A673 (cell line): ENCODE measurements around the gene CDHR2. TPM values are rescaled to one million over a fixed set of nuclear protein-coding genes. Genes with fewer than 3 reads are reported as not detected.

Source experiments
- BruUV-seq: library from RNA; stranded (reverse); fragments of 400-500 nt; replicated peaks from 2 replicates; lab custom pipeline; 2021; lab: Mats Ljungman, UMichigan
- CTCF ChIA-PET: fragments of 300-600 bp; sonication (Branson Sonifier 250); formaldehyde crosslinking; loops from one replicate; lab custom pipeline; 2022; ENCODE audit warnings: antibody characterized with exemption; lab: Charles Lee
- POLR2A ChIA-PET: fragments of 300-600 bp; sonication (Branson Sonifier 250); formaldehyde crosslinking; loops from one replicate; lab custom pipeline; 2022; ENCODE audit warnings: antibody characterized with exemption; ENCODE audit not compliant: low non-redundant PET; lab: Charles Lee
- DNase-seq: peaks from one replicate; pipeline ENCODE4 v3.0.0-alpha.2; 2015; ENCODE audit warnings: low spot score
- H3K27ac ChIP-seq: fragments of 200-600 bp; sonication (generic); 2 replicates; pipeline ENCODE4 v1.5.1; 2016; ENCODE audit warnings: mixed run types, low read depth, mild to moderate bottlenecking, mixed read lengths, antibody characterized with exemption, low read length; ENCODE audit not compliant: poor library complexity, severe bottlenecking
- H3K27me3 ChIP-seq: fragments of 200-600 bp; sonication (generic); replicated peaks from 2 replicates; pipeline ENCODE4 v1.6.1; 2017; ENCODE audit warnings: mixed run types, low read depth, mild to moderate bottlenecking, mixed read lengths, antibody characterized with exemption, low read length; ENCODE audit not compliant: insufficient read depth, poor library complexity
- H3K36me3 ChIP-seq: fragments of 200-600 bp; sonication (generic); 2 replicates; pipeline ENCODE4 v1.6.1; 2016; ENCODE audit warnings: mixed run types, mild to moderate bottlenecking, mixed read lengths, antibody characterized with exemption, low read length; ENCODE audit not compliant: insufficient read depth, poor library complexity, severe bottlenecking
- H3K4me1 ChIP-seq: fragments of 200-600 bp; sonication (generic); 2 replicates; pipeline ENCODE4 v1.6.1; 2017; ENCODE audit warnings: mixed run types, mild to moderate bottlenecking, mixed read lengths, antibody characterized with exemption, low read length; ENCODE audit not compliant: insufficient read depth, poor library complexity, severe bottlenecking
- H3K4me3 ChIP-seq: fragments of 200-600 bp; sonication (generic); 2 replicates; pipeline ENCODE4 v1.5.1; 2016; ENCODE audit warnings: low read depth, mixed run types, mild to moderate bottlenecking, mixed read lengths, low read length; ENCODE audit not compliant: poor library complexity, severe bottlenecking
- H3K9me3 ChIP-seq: fragments of 200-600 bp; sonication (generic); 2 replicates; pipeline ENCODE4 v1.6.1; 2016; ENCODE audit warnings: mixed run types, low read depth, mild to moderate bottlenecking, mixed read lengths, antibody characterized with exemption, low read length; ENCODE audit not compliant: poor library complexity, severe bottlenecking
- EZH2 ChIP-seq: fragments of 200-600 bp; sonication (generic); IDR thresholded peaks from 2 replicates; pipeline ENCODE4 v1.6.1; 2017; ENCODE audit warnings: borderline replicate concordance, low read depth, mild to moderate bottlenecking, mixed read lengths, antibody characterized with exemption, low read length; ENCODE audit not compliant: poor library complexity, severe bottlenecking
- intact Hi-C: fragments of 100-400 bp; cut with micrococcal nuclease; formaldehyde crosslinking; loops from one replicate; pipeline ENCODE4 v1.10.0; 2022; ENCODE audit not compliant: unreplicated experiment
- total RNA-seq: library from RNA; stranded (reverse); gene quantifications from 2 replicates; pipeline ENCODE4 v1.2.3, GENCODE V29; 2021
- TF ChIP-seq, protein P1 (sequence below): fragments of 300-800, 200-600 bp; sonication (generic); conservative IDR thresholded peaks from 2 replicates; pipeline ENCODE4 v1.5.1; 2017; ENCODE audit warnings: low read depth, mild to moderate bottlenecking, antibody characterized with exemption, low read length, moderate library complexity, mixed read lengths

CDHR2 gene
- total RNA-seq, 1 experiment from 2014 or later: not detected

GRCh38 chr5:176624142-176624541, 75.0 kb downstream of the CDHR2 start:
- H3K27ac ChIP-seq: no peak overlapping the region
- H3K27me3 ChIP-seq: peaks cover 21% of the 10 kb centered on the region
- no TSS peak for BruUV-seq
- peaks cover 4% of the 10 kb centered on the region for H3K4me1 ChIP-seq
- no peaks in the 10 kb centered on the region for H3K36me3 ChIP-seq
- POLR2A ChIA-PET: no interaction called here
- H3K4me3 ChIP-seq: no peak overlapping the region
- intact Hi-C loops: no loop called here
- TF ChIP-seq EZH2: no peak
- TF ChIP-seq, protein P1, sequence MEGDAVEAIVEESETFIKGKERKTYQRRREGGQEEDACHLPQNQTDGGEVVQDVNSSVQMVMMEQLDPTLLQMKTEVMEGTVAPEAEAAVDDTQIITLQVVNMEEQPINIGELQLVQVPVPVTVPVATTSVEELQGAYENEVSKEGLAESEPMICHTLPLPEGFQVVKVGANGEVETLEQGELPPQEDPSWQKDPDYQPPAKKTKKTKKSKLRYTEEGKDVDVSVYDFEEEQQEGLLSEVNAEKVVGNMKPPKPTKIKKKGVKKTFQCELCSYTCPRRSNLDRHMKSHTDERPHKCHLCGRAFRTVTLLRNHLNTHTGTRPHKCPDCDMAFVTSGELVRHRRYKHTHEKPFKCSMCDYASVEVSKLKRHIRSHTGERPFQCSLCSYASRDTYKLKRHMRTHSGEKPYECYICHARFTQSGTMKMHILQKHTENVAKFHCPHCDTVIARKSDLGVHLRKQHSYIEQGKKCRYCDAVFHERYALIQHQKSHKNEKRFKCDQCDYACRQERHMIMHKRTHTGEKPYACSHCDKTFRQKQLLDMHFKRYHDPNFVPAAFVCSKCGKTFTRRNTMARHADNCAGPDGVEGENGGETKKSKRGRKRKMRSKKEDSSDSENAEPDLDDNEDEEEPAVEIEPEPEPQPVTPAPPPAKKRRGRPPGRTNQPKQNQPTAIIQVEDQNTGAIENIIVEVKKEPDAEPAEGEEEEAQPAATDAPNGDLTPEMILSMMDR: no peak
- CTCF ChIA-PET: no interaction called here
- H3K9me3 ChIP-seq: no peaks in the 10 kb centered on the region
- no peak for DNase-seq

GRCh38 chr5:176624938-176625337, 75.8 kb downstream of the CDHR2 start:
- TF ChIP-seq, protein P1: no peak
- TF ChIP-seq EZH2: no peak
- Histone ChIP-seq H3K27ac (no peak overlapping the region), H3K36me3 (no peaks in the 10 kb centered on the region), H3K4me1 (peaks cover 5% of the 10 kb centered on the region), H3K4me3 (no peak overlapping the region), H3K27me3 (peaks cover 23% of the 10 kb centered on the region), H3K9me3 (no peaks in the 10 kb centered on the region)
- no peak for DNase-seq
- intact Hi-C loops: no loop called here
- ChIA-PET CTCF (interaction anchor here (0.6 kb wide), 1 partner anchor 211 kb away, joined by 4 read pairs; no protein-coding TSS in a partner anchor), POLR2A (no interaction called here)
- BruUV-seq: no TSS peak

DNA sequence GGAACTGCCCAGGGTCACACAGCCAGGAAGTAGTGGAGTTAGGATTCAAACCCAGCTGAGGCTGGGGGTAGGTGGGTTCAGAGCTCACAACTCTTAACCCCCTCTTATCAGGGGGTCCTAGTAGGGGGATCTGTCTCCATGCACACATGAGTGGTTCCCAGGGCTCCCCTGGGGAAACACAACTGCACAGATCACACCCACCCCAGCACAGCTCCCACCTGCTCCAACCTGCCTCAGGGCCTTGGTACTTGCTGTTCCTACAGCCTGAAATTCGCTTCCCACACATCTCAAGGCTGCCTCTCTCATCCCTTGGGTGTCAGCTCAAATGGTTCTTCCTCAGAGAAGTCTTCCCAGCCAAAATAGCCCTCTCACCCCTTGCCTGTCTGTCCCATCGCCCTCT, 76.4 kb downstream of the CDHR2 start:
- H3K4me1 ChIP-seq: peaks cover 11% of the 10 kb centered on the region
- intact Hi-C loops: no loop called here
- H3K27me3 ChIP-seq: peaks cover 21% of the 10 kb centered on the region
- no peaks in the 10 kb centered on the region for H3K36me3 ChIP-seq
- no TSS peak for BruUV-seq
- no peaks in the 10 kb centered on the region for H3K9me3 ChIP-seq
- CTCF ChIA-PET: interaction anchor here (0.6 kb wide), 1 partner anchor 212 kb away, joined by 4 read pairs; no protein-coding TSS in a partner anchor
- H3K27ac ChIP-seq: no peak overlapping the region
- POLR2A ChIA-PET: no interaction called here
- DNase-seq: no peak
- H3K4me3 ChIP-seq: no peak overlapping the region
- TF ChIP-seq, protein P1: no peak
- no peak for TF ChIP-seq EZH2
